Suppressor macrophage treated with lipopolysaccharide for 1 hour (primary cell): ENCODE data around the gene SPEG.

Experiments
- DNase-seq, 3 donors: peaks; one replicate each; pipeline ENCODE4 v3.0.0-alpha.2; 2020 to 2022

SPEG gene

DNA sequence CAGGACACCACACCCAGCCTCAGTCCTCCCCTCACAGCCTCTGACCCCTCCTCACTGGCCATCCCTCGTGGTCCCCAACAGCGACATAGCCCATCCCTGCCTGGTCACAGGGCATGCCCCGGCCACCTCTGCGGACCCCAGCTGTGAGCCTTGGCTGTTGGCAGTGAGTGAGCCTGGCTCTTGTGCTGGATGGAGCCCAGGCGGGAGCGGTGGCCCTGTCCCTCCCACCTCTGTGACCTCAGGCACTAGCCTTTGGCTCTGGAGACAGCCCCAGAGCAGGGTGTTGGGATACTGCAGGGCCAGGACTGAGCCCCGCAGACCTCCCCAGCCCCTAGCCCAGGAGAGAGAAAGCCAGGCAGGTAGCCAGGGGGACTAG is 8.6 kb upstream of the SPEG start:
- DNase-seq = no peak

DNA sequence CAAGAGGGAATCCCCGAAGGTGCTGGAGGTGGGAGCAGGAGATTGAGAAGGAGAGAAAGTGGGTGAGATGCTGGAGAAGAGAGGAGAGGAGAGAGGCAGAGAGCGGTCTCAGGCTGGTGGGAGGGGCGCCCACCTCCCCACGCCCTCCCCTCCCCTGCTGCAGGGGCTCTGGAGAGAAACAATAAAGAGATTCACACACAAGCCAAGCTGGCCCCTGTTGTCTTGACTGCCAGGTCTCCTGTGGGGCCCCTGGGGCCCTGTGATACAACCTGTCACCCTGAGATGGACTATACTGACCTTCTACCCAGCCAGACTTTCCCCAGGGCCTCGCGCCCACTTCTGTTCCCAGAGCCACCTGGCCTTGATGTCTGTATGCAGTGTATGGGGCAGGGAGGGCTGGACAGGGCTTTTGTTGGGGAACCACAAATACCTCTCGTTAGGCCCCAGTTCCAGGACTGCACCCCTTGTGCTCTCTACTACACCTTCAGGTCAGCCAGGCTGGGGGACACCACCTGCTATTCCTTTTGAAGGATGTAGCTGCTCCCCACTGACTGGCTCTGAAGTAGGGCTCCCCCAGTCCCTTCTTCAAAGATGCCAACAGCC is 8.0 kb upstream of the SPEG start:
- no peak for DNase-seq

DNA sequence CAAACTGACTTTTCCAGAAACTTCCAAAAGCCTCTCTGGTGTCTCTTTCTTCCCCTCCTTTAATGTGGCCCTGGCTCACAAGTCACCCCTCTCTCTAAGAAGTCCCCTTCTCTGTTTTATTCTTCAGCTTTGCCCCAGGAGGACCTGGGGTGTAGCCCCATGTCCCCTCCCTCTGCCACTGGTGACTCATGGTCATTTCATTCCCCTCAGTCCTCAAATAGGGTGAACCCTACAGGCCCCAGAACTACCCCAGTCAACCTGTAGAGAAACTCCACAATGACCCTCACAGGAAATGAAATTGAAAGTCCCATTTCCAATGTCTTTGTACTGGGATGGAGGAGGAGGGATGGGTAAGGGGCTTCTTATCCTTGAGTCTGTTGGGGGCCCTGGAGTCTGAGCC is 6.2 kb upstream of the SPEG start:
- DNase-seq = no peak

GRCh38 chr2:219429958-219430606 is 4.6 kb upstream of the SPEG start:
- no peak for DNase-seq

- peak in 2 of 3 donors; percentile 23 to 43 for DNase-seq
Measured at GRCh38 chr2:219430633-219431615, 3.7 kb upstream of the SPEG start.

- DNase-seq = peak; percentile 36 to 71 (median 50)
Measured at GRCh38 chr2:219433666-219434467, 776 bp upstream of the SPEG start.

GRCh38 chr2:219434468-219434717 is 250 bp upstream of the SPEG start:
- DNase-seq = no peak

DNA sequence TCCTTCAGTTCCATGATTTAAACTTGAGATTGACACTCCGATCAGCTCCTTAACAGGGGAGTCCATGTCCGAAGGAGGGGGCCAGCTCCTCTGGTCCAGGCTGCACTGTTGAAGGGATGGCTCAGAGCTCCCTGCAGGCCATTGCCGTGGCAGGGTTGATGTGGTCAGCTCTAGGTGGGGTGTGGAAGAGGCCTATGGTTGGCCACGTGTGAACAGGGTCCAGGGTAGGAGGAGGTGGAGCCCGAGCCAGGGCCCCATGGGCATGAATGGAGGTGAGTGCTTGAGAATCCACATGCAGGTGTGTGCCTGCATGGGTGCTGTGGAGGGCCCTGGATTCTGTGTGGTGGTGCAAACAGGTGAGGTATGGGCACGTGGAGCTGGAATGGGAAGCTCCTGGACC is 1.1 kb downstream of the SPEG start:
- no peak for DNase-seq

DNA sequence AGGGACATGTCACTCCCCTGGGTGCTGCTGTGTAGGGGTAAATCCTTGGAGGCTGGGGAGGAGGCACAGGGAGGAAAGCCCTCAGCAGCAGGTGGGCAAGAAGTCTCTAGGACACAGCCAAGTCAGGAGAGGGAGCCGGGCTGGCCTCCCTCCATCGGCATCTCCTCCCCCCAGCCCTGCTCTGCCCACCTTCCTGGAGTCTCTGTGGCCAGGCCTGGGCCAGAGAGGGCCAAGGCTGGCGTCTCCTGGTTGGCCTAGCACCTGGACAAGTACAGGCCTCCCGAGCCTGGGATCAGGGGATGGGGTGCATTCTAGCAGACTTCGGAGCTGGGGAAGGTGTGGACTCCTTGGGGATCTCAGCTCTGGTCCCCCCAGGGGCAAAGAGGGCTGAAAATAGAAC is 1.8 kb downstream of the SPEG start:
- no peak for DNase-seq

GRCh38 chr2:219437141-219437540 is 2.5 kb downstream of the SPEG start:
- no peak for DNase-seq

GRCh38 chr2:219437690-219438206 is 3.1 kb downstream of the SPEG start:
- DNase-seq = no peak

DNA sequence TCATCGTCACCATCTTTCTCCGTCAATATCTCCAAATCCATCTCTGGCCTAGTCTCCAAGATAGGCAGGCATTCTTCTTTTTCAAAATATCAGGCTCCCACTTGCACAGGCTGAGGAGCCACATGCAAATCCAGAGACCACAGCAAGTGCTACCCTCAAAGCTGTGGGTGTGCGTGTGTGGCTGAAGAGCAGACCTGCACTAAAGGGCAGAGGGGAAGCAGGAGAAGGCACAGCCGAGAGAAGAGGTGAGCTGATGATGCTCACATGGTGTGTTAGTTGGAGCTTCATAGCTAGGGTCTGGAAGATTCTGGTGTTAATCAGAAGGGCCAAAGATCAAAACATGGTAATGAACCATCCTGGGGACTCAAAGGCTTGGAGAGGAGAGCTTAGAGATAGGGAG is 3.8 kb downstream of the SPEG start:
- no peak for DNase-seq

DNA sequence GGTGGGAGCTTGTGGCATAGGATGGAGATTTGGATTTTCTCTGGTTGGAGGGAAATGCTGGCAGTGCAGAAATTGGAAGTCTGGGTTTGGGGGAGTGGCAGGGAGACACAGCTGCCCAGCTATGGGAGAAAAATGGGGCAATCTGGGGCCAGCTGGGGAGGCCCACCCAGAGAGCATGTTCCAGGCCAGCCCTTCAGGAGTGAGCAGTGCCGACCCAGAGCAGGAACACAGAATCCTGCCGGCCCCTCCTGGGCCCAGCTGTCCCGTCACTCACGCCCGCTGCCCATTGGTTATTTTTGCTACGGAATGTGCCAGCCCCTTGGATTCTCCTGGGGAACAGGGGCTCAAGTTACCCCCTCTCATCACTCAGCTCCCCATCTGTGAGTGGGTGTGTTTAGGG is 4.9 kb downstream of the SPEG start:
- DNase-seq = no peak

- peak in 1 of 3 donors; percentile 29 for DNase-seq
Measured at GRCh38 chr2:219440388-219441256, 6.0 kb downstream of the SPEG start.

GRCh38 chr2:219441451-219442255 is 7.0 kb downstream of the SPEG start:
- no peak for DNase-seq

GRCh38 chr2:219442256-219443015 is 7.8 kb downstream of the SPEG start:
- DNase-seq = no peak

- DNase-seq = peak; percentile 74 to 81 (median 77)
Measured at GRCh38 chr2:219443016-219443696, 8.5 kb downstream of the SPEG start.

DNA sequence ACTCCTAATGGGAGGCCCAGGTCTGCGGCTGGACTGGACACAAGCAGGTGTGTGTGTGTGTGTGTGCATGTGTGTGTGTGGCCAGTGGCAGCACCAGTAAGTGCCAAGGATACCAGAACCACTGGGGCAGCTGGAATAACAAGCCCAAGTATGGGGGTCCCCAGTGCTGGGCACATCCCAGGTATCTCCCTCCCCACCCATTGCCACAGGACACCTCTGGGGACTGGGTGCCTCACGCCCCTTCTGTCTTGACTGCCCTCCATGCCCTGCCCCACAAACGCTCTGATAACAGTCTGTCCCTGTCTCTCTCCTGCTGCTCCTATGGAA is 9.0 kb downstream of the SPEG start:
- no peak for DNase-seq

- peak in 1 of 3 donors; percentile 18 for DNase-seq
Measured at GRCh38 chr2:219444566-219445091, 10.0 kb downstream of the SPEG start.

GRCh38 chr2:219445220-219445640 is 10.6 kb downstream of the SPEG start:
- DNase-seq = no peak
